ENCODE results near the gene INF2.

DNA sequence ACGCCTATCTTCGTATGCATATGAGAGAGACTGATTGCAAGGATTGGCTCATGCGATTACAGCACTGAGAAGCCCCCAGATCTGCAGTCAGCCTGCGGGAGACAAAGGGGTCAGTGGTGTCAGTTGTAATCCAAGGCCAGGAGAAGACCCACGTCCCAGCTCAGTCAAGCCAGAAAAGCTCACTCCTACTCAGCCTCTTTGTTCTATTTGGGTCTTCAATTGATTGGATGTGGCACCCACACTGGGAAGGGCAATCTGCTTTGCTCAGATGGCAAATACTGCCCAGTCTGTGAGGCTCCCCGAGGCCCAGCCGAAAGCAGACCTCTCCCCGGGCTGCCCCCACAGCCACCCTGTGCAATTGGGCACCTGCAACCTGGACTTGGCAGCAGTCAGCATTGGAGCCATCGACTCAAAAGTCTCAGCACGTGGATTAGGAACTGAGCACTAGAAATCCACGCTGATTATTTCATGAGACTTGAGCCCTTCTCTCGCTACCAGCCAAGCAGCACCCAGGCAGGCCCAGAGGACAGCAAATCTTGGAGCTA is 45.3 kb upstream of the INF2 start:
- TF ChIP-seq, protein P1, sequence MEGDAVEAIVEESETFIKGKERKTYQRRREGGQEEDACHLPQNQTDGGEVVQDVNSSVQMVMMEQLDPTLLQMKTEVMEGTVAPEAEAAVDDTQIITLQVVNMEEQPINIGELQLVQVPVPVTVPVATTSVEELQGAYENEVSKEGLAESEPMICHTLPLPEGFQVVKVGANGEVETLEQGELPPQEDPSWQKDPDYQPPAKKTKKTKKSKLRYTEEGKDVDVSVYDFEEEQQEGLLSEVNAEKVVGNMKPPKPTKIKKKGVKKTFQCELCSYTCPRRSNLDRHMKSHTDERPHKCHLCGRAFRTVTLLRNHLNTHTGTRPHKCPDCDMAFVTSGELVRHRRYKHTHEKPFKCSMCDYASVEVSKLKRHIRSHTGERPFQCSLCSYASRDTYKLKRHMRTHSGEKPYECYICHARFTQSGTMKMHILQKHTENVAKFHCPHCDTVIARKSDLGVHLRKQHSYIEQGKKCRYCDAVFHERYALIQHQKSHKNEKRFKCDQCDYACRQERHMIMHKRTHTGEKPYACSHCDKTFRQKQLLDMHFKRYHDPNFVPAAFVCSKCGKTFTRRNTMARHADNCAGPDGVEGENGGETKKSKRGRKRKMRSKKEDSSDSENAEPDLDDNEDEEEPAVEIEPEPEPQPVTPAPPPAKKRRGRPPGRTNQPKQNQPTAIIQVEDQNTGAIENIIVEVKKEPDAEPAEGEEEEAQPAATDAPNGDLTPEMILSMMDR (conservative IDR thresholded peaks at IDR 0.05; ENCODE audit: low read depth, low read length) = no peak
- no peak for TF ChIP-seq EZH2 (IDR thresholded peaks at IDR 0.05; ENCODE audit: borderline replicate concordance, low read depth, low read length, poor library complexity, severe bottlenecking)
